HL-60 (cell line): Measurements from ENCODE around the gene CRIP1.

ENCODE experiments used
- DNase-seq, 2 experiments: peaks; one replicate each; pipeline ENCODE4 v3.0.0-alpha.2; 2010 to 2020; ENCODE audit warnings: low read depth in 1 of 2, low spot score in 1 of 2
- H3K27ac ChIP-seq: fragments of 250-450 bp; sonication (Bioruptor Pico); replicated peaks from 2 replicates; pipeline ENCODE4 v1.5.1; 2020; ENCODE audit warnings: mild to moderate bottlenecking, moderate library complexity
- H3K27me3 ChIP-seq: fragments of 250-450 bp; sonication (Bioruptor Pico); 2 replicates; pipeline ENCODE4 v1.5.1; 2021; ENCODE audit warnings: mild to moderate bottlenecking, moderate library complexity; ENCODE audit not compliant: insufficient read depth, poor library complexity, severe bottlenecking
- H3K4me3 ChIP-seq: replicated peaks from 2 replicates; pipeline ENCODE4 v1.5.1; 2011; ENCODE audit warnings: mild to moderate bottlenecking, control low read depth, low read length; ENCODE audit not compliant: insufficient read depth
- GABPA ChIP-seq: IDR thresholded peaks from 2 replicates; pipeline ENCODE4 v1.6.1; 2012; ENCODE audit warnings: low read depth
- POLR2AphosphoS5 ChIP-seq: IDR thresholded peaks from 2 replicates; pipeline ENCODE4 v1.6.1; 2012; ENCODE audit warnings: low read depth
- REST ChIP-seq: IDR thresholded peaks from 2 replicates; pipeline ENCODE4 v1.6.1; 2012; ENCODE audit warnings: low read depth; ENCODE audit not compliant: insufficient replicate concordance
- SPI1 ChIP-seq: IDR thresholded peaks from 2 replicates; pipeline ENCODE4 v1.6.1; 2012; ENCODE audit warnings: low read depth, mild to moderate bottlenecking, borderline replicate concordance
- TF ChIP-seq, protein P1 (sequence below): IDR thresholded peaks from one replicate; pipeline ENCODE4 v1.5.1; 2011; ENCODE audit warnings: low read length, control low read depth, inconsistent platforms; ENCODE audit not compliant: insufficient read depth

CRIP1 gene

GRCh38 chr14:105450864-105451720 lies 35.6 kb upstream of the CRIP1 start:
- DNase-seq: no peak
- no peak for TF ChIP-seq GABPA
- H3K27ac ChIP-seq: no peak overlapping the region
- H3K27me3 ChIP-seq: no peaks in the 10 kb centered on the region
- no peak overlapping the region for H3K4me3 ChIP-seq

DNA sequence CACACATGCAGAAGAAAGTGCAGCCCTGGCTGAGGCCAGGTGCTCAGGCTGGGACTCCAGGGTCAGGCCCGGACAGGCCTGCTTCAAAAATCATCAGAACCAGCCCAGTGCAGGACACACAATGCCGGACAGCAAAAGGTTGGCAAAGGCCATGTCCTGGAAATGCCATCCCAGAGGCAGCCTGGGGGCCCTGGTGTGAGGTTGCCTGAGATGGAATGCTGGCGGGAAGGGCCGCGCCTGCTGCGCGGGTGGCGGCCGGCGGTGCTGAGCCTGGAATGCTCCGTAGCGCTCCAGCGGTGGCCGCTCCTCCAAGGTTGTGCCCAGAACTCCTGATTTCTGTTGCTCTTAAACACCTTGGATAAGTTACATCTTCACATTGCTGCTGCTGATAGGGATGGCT lies 33.7 kb upstream of the CRIP1 start:
- no peaks in the 10 kb centered on the region for H3K27me3 ChIP-seq
- no peak for TF ChIP-seq SPI1
- no peak for TF ChIP-seq REST
- TF ChIP-seq, protein P1, sequence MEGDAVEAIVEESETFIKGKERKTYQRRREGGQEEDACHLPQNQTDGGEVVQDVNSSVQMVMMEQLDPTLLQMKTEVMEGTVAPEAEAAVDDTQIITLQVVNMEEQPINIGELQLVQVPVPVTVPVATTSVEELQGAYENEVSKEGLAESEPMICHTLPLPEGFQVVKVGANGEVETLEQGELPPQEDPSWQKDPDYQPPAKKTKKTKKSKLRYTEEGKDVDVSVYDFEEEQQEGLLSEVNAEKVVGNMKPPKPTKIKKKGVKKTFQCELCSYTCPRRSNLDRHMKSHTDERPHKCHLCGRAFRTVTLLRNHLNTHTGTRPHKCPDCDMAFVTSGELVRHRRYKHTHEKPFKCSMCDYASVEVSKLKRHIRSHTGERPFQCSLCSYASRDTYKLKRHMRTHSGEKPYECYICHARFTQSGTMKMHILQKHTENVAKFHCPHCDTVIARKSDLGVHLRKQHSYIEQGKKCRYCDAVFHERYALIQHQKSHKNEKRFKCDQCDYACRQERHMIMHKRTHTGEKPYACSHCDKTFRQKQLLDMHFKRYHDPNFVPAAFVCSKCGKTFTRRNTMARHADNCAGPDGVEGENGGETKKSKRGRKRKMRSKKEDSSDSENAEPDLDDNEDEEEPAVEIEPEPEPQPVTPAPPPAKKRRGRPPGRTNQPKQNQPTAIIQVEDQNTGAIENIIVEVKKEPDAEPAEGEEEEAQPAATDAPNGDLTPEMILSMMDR: no peak
- TF ChIP-seq POLR2AphosphoS5: no peak
- no peak for TF ChIP-seq GABPA
- no peak for DNase-seq
- H3K4me3 ChIP-seq: no peak overlapping the region
- H3K27ac ChIP-seq: no peak overlapping the region

GRCh38 chr14:105453847-105454246 lies 32.8 kb upstream of the CRIP1 start:
- no peaks in the 10 kb centered on the region for H3K27me3 ChIP-seq
- TF ChIP-seq GABPA (no peak), SPI1 (no peak), POLR2AphosphoS5 (no peak), REST (no peak)
- TF ChIP-seq, protein P1: no peak
- no peak for DNase-seq
- no peak overlapping the region for H3K27ac ChIP-seq
- H3K4me3 ChIP-seq: no peak overlapping the region

DNA sequence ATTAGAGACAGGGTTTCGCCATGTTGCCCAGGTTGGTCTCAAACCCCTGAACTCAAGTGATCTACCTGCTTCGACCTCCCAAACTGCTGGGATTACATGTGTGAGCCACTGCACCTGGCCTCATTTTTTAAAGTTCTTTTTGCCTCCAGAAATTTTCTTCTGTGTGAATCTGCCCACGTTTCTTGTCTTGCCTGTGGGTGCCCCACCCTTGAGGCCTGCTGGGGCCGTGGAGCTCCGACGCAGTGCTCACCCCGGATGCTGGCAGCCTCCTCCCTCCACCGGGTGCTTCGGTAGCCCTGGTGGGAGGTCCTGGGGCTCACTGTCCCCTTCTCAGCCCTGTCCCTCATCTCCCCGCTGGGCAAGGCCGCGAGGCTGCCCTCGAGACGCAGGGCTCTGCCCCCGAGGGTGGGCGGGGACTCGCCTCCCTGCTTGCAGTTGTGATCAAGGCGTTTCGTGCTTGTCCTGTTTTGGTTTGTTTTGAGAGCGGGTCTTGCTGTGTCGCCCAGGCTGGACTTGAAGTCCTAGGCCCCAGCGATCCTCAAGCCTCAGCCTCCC lies 31.5 kb upstream of the CRIP1 start:
- no peak overlapping the region for H3K4me3 ChIP-seq
- no peaks in the 10 kb centered on the region for H3K27me3 ChIP-seq
- no peak for DNase-seq
- no peak overlapping the region for H3K27ac ChIP-seq
- TF ChIP-seq, protein P1: no peak
- TF ChIP-seq SPI1 (no peak), REST (no peak), POLR2AphosphoS5 (no peak), GABPA (no peak)
